CD14-positive monocyte (primary cell): ENCODE data around the gene REXO4. TPM values are rescaled to one million over a fixed set of nuclear protein-coding genes. Genes with fewer than 3 reads are reported as not detected.

Experiments used
- DNase-seq, 3 donors: peaks; one replicate each; pipeline ENCODE4 v3.0.0-alpha.2; 2011 to 2022
- H2AFZ ChIP-seq: 2 replicates; pipeline ENCODE4 v1.6.0; 2012; ENCODE audit warnings: mild to moderate bottlenecking, low read depth, low read length, inconsistent platforms; ENCODE audit not compliant: insufficient read depth, poor library complexity, severe bottlenecking
- H3K27ac ChIP-seq, 2 donors: 1 replicate in 1 of 2; 2 replicates in 1 of 2; pipeline ENCODE4 v1.5.1; 2012 to 2013; ENCODE audit warnings: low read length in 2 of 2, control low read depth in 1 of 2, inconsistent platforms in 1 of 2, low read depth in 1 of 2, mild to moderate bottlenecking in 1 of 2
- H3K27me3 ChIP-seq, 2 donors: one replicate each; pipeline versions ENCODE4 v1.6.0 to v1.6.1; 2011 to 2013; ENCODE audit warnings: low read length in 2 of 2; ENCODE audit not compliant: control insufficient read depth in 2 of 2, insufficient read depth in 2 of 2
- H3K36me3 ChIP-seq, 2 donors: replicated peaks in 1 of 2; 1 replicate in 1 of 2; 2 replicates in 1 of 2; pipeline versions ENCODE4 v1.5.1 to v1.6.1; 2012 to 2013; ENCODE audit warnings: low read length in 2 of 2, control low read depth in 1 of 2, inconsistent platforms in 1 of 2, mild to moderate bottlenecking in 1 of 2; ENCODE audit not compliant: insufficient read depth in 2 of 2, control insufficient read depth in 1 of 2
- H3K4me1 ChIP-seq, 2 donors: 1 replicate in 1 of 2; 2 replicates in 1 of 2; pipeline versions ENCODE4 v1.5.1 to v1.6.1; 2012 to 2013; ENCODE audit warnings: low read length in 2 of 2, control low read depth in 1 of 2, inconsistent platforms in 1 of 2, mild to moderate bottlenecking in 1 of 2, moderate library complexity in 1 of 2; ENCODE audit not compliant: insufficient read depth in 2 of 2, control insufficient read depth in 1 of 2
- H3K4me2 ChIP-seq: replicated peaks from 2 replicates; pipeline ENCODE3; 2012; ENCODE audit warnings: low read length, moderate library complexity, mild to moderate bottlenecking; ENCODE audit not compliant: poor library complexity, severe bottlenecking; ENCODE audit errors: extremely low read depth
- H3K4me3 ChIP-seq, 3 experiments: fragments of 200-600 bp in 1 of 3; sonication (generic) in 1 of 3; replicated peaks in 1 of 3; 1 replicate in 2 of 3; 2 replicates in 1 of 3; pipeline ENCODE4 v1.5.1; 2011 to 2013; ENCODE audit warnings: low read length in 3 of 3, mild to moderate bottlenecking in 3 of 3, control low read depth in 2 of 3, low read depth in 2 of 3, inconsistent platforms in 1 of 3, moderate library complexity in 1 of 3
- H3K79me2 ChIP-seq: 2 replicates; pipeline ENCODE4 v1.6.0; 2012; ENCODE audit warnings: mild to moderate bottlenecking, control low read depth, inconsistent platforms, low read length, moderate library complexity; ENCODE audit not compliant: insufficient read depth
- H3K9ac ChIP-seq: 2 replicates; pipeline ENCODE4 v1.6.0; 2017; ENCODE audit warnings: low read length, mild to moderate bottlenecking; ENCODE audit not compliant: insufficient read depth, poor library complexity, severe bottlenecking
- H3K9me3 ChIP-seq, 2 donors: replicated peaks in 1 of 2; 1 replicate in 1 of 2; 2 replicates in 1 of 2; pipeline versions ENCODE4 v1.5.1 to v1.6.1; 2012 to 2013; ENCODE audit warnings: low read length in 2 of 2, control low read depth in 1 of 2; ENCODE audit not compliant: control insufficient read depth in 1 of 2, insufficient read depth in 1 of 2
- H4K20me1 ChIP-seq: 2 replicates; pipeline ENCODE4 v1.6.0; 2012; ENCODE audit warnings: mild to moderate bottlenecking, low read length, control low read depth, moderate library complexity; ENCODE audit not compliant: insufficient read depth
- H3K27ac Mint-ChIP-seq, 7 donors: one replicate each; pipeline ENCODE4 v1.8.0; 2020; ENCODE audit warnings: mild to moderate bottlenecking in 7 of 7, mixed read lengths in 7 of 7, moderate library complexity in 6 of 7, inconsistent platforms in 2 of 7
- H3K27me3 Mint-ChIP-seq, 3 donors: one replicate each; pipeline ENCODE4 v1.8.0; 2021 to 2022; ENCODE audit warnings: low read depth in 3 of 3, mild to moderate bottlenecking in 3 of 3, mixed read lengths in 3 of 3, moderate library complexity in 3 of 3, inconsistent platforms in 1 of 3
- H3K36me3 Mint-ChIP-seq, 2 donors: one replicate each; pipeline ENCODE4 v1.8.0; 2020; ENCODE audit warnings: mixed read lengths in 2 of 2, inconsistent platforms in 1 of 2, mild to moderate bottlenecking in 1 of 2
- H3K4me1 Mint-ChIP-seq: one replicate; pipeline ENCODE4 v1.8.0; 2020; ENCODE audit warnings: mild to moderate bottlenecking, mixed read lengths
- H3K4me3 Mint-ChIP-seq, 2 donors: one replicate each; pipeline ENCODE4 v1.8.0; 2020; ENCODE audit warnings: mild to moderate bottlenecking in 2 of 2, mixed read lengths in 2 of 2, moderate library complexity in 1 of 2
- H3K9me3 Mint-ChIP-seq, 7 donors: one replicate each; pipeline ENCODE4 v1.8.0; 2020 to 2022; ENCODE audit warnings: mixed read lengths in 7 of 7, mild to moderate bottlenecking in 6 of 7, moderate library complexity in 6 of 7, inconsistent platforms in 2 of 7
- CTCF ChIP-seq: fragments of 200-600 bp; IDR thresholded peaks from one replicate; pipeline ENCODE4 v1.8.0; 2022; ENCODE audit warnings: antibody characterized with exemption, mild to moderate bottlenecking
- WGBS: methylation state at CpG from one replicate; pipeline ENCODE4 v1.1.5; 2013; ENCODE audit warnings: missing lambda C conversion rate; ENCODE audit not compliant: insufficient coverage; 5-methylcytosine and 5-hydroxymethylcytosine counted together
- intact Hi-C, 2 donors: fragments of 100-400 bp; cut with micrococcal nuclease; formaldehyde crosslinking; loops; one replicate each; pipeline versions ENCODE4 v1.15.0 to v1.15.1; 2023
- polyA plus RNA-seq, 3 donors: library from polyadenylated mRNA; depleted of rRNA in 1 of 3; unstranded in 2 of 3; stranded (reverse) in 1 of 3; fragments of 300-500 nt in 2 of 3; fragments of >200 nt in 1 of 3; fragmentation: Illumina TruSeq in 2 of 3; gene quantifications; 1 replicate in 2 of 3; 2 replicates in 1 of 3; pipeline ENCODE4 v1.2.3, GENCODE V29; 2012 to 2021

REXO4 gene
- polyA plus RNA-seq, 3 donors = 3.0 to 11.0 (median 4.2) TPM

GRCh38 chr9:133429641-133430161, 11.9 kb upstream of the REXO4 start:
- Histone ChIP-seq H3K36me3 (no peaks in the 10 kb centered on the region), H3K27me3 (peaks cover 13 to 26% of the 10 kb centered on the region in 2 donors), H3K4me1 (peaks cover 5 to 8% of the 10 kb centered on the region in 2 donors), H3K4me3 (no peak overlapping the region), H3K9ac (no peak overlapping the region), H2AFZ (no peak overlapping the region), H4K20me1 (no peaks in the 10 kb centered on the region), H3K4me2 (no peak overlapping the region), H3K79me2 (no peaks in the 10 kb centered on the region), H3K9me3 (peaks cover 4 to 16% of the 10 kb centered on the region in 2 donors), H3K27ac (no peak overlapping the region)
- Mint-ChIP-seq H3K4me3 (peak overlapping the region in 1 of 2 donors; percentile 57), H3K4me1 (peaks cover 4% of the 10 kb centered on the region), H3K9me3 (peaks cover 0 to 10% (median 4%) of the 10 kb centered on the region in 7 donors), H3K27ac (no peak overlapping the region), H3K36me3 (no peaks in the 10 kb centered on the region), H3K27me3 (peaks cover 26 to 45% (median 39%) of the 10 kb centered on the region in 3 donors)
- 23% methylated on average over 47 of the region's 49 CpGs for WGBS
- DNase-seq = no peak
- TF ChIP-seq CTCF = no peak
- intact Hi-C loops = no loop called here

GRCh38 chr9:133429214-133429613, 11.4 kb upstream of the REXO4 start:
- TF ChIP-seq CTCF = no peak
- Mint-ChIP-seq H3K4me3 (peak overlapping the region in 1 of 2 donors; percentile 57), H3K4me1 (peaks cover 4% of the 10 kb centered on the region), H3K36me3 (no peaks in the 10 kb centered on the region), H3K27me3 (peaks cover 28 to 45% (median 39%) of the 10 kb centered on the region in 3 donors), H3K27ac (no peak overlapping the region), H3K9me3 (peaks cover 0 to 10% (median 4%) of the 10 kb centered on the region in 7 donors)
- H3K4me3 ChIP-seq = no peak overlapping the region
- H3K27ac ChIP-seq = no peak overlapping the region
- intact Hi-C loops = no loop called here
- H3K27me3 ChIP-seq = peaks cover 13 to 26% of the 10 kb centered on the region in 2 donors
- no peak overlapping the region for H3K4me2 ChIP-seq
- H3K9me3 ChIP-seq = peaks cover 4 to 16% of the 10 kb centered on the region in 2 donors
- peaks cover 5 to 8% of the 10 kb centered on the region in 2 donors for H3K4me1 ChIP-seq
- DNase-seq = no peak
- H2AFZ ChIP-seq = no peak overlapping the region
- H3K36me3 ChIP-seq = no peaks in the 10 kb centered on the region
- WGBS = 0% methylated on average over 15 of the region's 18 CpGs
- no peaks in the 10 kb centered on the region for H4K20me1 ChIP-seq
- no peak overlapping the region for H3K9ac ChIP-seq
- no peaks in the 10 kb centered on the region for H3K79me2 ChIP-seq
